Cardiac muscle cell (in vitro differentiated cells and primary cell): Measurements from ENCODE around the gene TSGA10. TPM values are rescaled to one million over a fixed set of nuclear protein-coding genes. Genes with fewer than 3 reads are reported as not detected.

Experiments
- DNase-seq, 2 donors: peaks; one replicate each; pipeline versions ENCODE4 v3.0.0 to v3.0.0-alpha.2; 2010 to 2017; ENCODE audit warnings: low read depth in 1 of 2, low spot score in 1 of 2
- H3K27ac ChIP-seq: fragments of 200-600 bp; sonication (generic); 2 replicates; pipeline ENCODE4 v1.5.1; 2016
- H3K27me3 ChIP-seq: fragments of 200-600 bp; sonication (generic); 2 replicates; pipeline ENCODE4 v1.6.0; 2016; ENCODE audit warnings: control low read depth
- H3K36me3 ChIP-seq: fragments of 200-600 bp; sonication (generic); 2 replicates; pipeline ENCODE4 v1.5.1; 2016; ENCODE audit warnings: control low read depth
- H3K4me1 ChIP-seq: fragments of 200-600 bp; sonication (generic); 2 replicates; pipeline ENCODE4 v1.8.1; 2017; ENCODE audit warnings: low read depth, mild to moderate bottlenecking, mixed run types
- H3K4me3 ChIP-seq: fragments of 200-600 bp; sonication (generic); 2 replicates; pipeline ENCODE4 v1.5.1; 2016; ENCODE audit warnings: mild to moderate bottlenecking
- H3K9me3 ChIP-seq: fragments of 200-600 bp; sonication (generic); 2 replicates; pipeline ENCODE4 v1.5.1; 2017; ENCODE audit warnings: low read depth, mild to moderate bottlenecking, control low read depth
- polyA plus RNA-seq: library from polyadenylated mRNA; unstranded; fragments of >200 nt; fragmentation: Nextera tagmentation; extraction: Ambion mirVana; gene quantifications from 2 replicates; pipeline ENCODE4 v1.2.1, GENCODE V29; 2016
- total RNA-seq: library from RNA; depleted of rRNA; stranded (reverse); fragments of >200 nt; gene quantifications from 2 replicates; pipeline ENCODE4 v1.2.3, GENCODE V29; 2016
- TF ChIP-seq, protein P1 (sequence below): IDR thresholded peaks from 2 replicates; pipeline ENCODE4 v1.5.1; 2012; ENCODE audit warnings: low read depth, mild to moderate bottlenecking, low read length

TSGA10 gene
- total and polyA plus RNA-seq, 2 experiments from 2014 or later = 7.3 to 7.8 TPM

GRCh38 chr2:99101697-99102096, 53.0 kb downstream of the TSGA10 start:
- Histone ChIP-seq H3K27ac (no peak overlapping the region), H3K9me3 (no peaks in the 10 kb centered on the region), H3K4me3 (no peak overlapping the region), H3K4me1 (no peaks in the 10 kb centered on the region), H3K27me3 (no peaks in the 10 kb centered on the region), H3K36me3 (no peaks in the 10 kb centered on the region)
- DNase-seq = peak in 1 of 2 donors; percentile 49
- TF ChIP-seq, protein P1, sequence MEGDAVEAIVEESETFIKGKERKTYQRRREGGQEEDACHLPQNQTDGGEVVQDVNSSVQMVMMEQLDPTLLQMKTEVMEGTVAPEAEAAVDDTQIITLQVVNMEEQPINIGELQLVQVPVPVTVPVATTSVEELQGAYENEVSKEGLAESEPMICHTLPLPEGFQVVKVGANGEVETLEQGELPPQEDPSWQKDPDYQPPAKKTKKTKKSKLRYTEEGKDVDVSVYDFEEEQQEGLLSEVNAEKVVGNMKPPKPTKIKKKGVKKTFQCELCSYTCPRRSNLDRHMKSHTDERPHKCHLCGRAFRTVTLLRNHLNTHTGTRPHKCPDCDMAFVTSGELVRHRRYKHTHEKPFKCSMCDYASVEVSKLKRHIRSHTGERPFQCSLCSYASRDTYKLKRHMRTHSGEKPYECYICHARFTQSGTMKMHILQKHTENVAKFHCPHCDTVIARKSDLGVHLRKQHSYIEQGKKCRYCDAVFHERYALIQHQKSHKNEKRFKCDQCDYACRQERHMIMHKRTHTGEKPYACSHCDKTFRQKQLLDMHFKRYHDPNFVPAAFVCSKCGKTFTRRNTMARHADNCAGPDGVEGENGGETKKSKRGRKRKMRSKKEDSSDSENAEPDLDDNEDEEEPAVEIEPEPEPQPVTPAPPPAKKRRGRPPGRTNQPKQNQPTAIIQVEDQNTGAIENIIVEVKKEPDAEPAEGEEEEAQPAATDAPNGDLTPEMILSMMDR = no peak

DNA sequence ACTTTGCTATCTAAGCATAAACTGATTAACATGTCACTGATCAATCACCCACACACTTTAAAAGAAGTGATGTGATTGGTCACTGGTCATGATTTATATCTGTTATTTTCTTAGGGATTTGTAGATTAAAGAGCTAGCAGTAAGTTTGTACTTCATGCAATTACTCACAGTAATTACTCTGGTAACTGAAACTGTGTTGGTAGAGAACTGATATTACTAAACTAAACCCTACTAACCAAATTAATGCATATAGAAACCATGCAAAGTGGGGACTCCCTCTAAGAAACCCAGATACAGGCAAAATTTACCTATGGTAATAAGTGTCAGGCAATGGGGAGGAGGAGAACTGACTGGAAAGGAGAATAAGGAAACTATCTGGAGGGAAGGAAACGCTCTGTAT, 58.0 kb downstream of the TSGA10 start:
- Histone ChIP-seq H3K27me3 (no peaks in the 10 kb centered on the region), H3K4me1 (no peaks in the 10 kb centered on the region), H3K27ac (no peak overlapping the region), H3K9me3 (no peaks in the 10 kb centered on the region), H3K36me3 (no peaks in the 10 kb centered on the region), H3K4me3 (no peak overlapping the region)
- TF ChIP-seq, protein P1 = no peak
- DNase-seq = no peak

GRCh38 chr2:99088017-99088416, 66.7 kb downstream of the TSGA10 start:
- peak in 1 of 2 donors; percentile 10 for DNase-seq
- no peaks in the 10 kb centered on the region for H3K9me3 ChIP-seq
- no peak overlapping the region for H3K27ac ChIP-seq
- TF ChIP-seq, protein P1 = no peak
- H3K36me3 ChIP-seq = no peaks in the 10 kb centered on the region
- H3K4me3 ChIP-seq = no peak overlapping the region
- no peaks in the 10 kb centered on the region for H3K27me3 ChIP-seq
- no peaks in the 10 kb centered on the region for H3K4me1 ChIP-seq

GRCh38 chr2:99086385-99086784, 68.4 kb downstream of the TSGA10 start:
- Histone ChIP-seq H3K36me3 (no peaks in the 10 kb centered on the region), H3K27me3 (peaks cover 12% of the 10 kb centered on the region), H3K27ac (no peak overlapping the region), H3K9me3 (no peaks in the 10 kb centered on the region), H3K4me1 (peaks cover 5% of the 10 kb centered on the region), H3K4me3 (no peak overlapping the region)
- TF ChIP-seq, protein P1 = no peak
- DNase-seq = no peak

- Histone ChIP-seq H3K4me3 (no peak overlapping the region), H3K36me3 (no peaks in the 10 kb centered on the region), H3K4me1 (peaks cover 5% of the 10 kb centered on the region), H3K9me3 (no peaks in the 10 kb centered on the region), H3K27me3 (peaks cover 22% of the 10 kb centered on the region), H3K27ac (no peak overlapping the region)
- peak; percentile 13 for DNase-seq
- TF ChIP-seq, protein P1 = peak; percentile 35
Observed at GRCh38 chr2:99085421-99085820, 69.3 kb downstream of the TSGA10 start.

DNA sequence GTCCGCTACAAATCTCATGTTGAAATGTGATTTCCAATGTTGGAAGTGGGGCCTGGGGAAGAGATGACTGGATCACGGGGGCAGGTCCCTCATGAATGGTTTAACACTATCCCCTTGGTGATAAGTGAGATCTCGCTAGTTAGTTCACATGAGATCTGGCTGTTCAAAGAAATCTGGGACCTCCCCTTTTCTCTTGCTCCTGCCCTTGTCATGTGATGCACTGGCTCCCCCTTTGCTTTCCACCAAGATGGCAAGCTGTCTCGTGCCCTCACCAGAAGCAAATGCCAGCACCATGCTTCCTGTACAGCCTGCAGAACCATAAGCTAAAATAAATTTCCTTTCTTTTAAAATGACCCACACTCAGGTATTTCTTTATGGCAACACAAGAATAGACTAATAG, 70.5 kb downstream of the TSGA10 start:
- Histone ChIP-seq H3K36me3 (no peaks in the 10 kb centered on the region), H3K27ac (no peak overlapping the region), H3K4me1 (peaks cover 5% of the 10 kb centered on the region), H3K9me3 (no peaks in the 10 kb centered on the region), H3K27me3 (peaks cover 32% of the 10 kb centered on the region), H3K4me3 (no peak overlapping the region)
- DNase-seq = no peak
- TF ChIP-seq, protein P1 = no peak
